H9 (cell line): ENCODE results near the gene LYPD1. TPM values are rescaled to one million over a fixed set of nuclear protein-coding genes. Genes with fewer than 3 reads are reported as not detected.

Experiments used
- DNase-seq: peaks from one replicate; pipeline ENCODE4 v3.0.0-alpha.2; 2017
- H2AFZ ChIP-seq: one replicate; pipeline ENCODE4 v1.6.1; 2013; ENCODE audit warnings: mild to moderate bottlenecking, low read length, control low read depth, moderate library complexity
- H2AK5ac ChIP-seq: 2 replicates; pipeline ENCODE4 v1.6.1; 2013; ENCODE audit warnings: low read length, control low read depth, mixed read lengths; ENCODE audit not compliant: insufficient read length
- H2BK120ac ChIP-seq: one replicate; pipeline ENCODE4 v1.6.1; 2013; ENCODE audit warnings: low read depth, mild to moderate bottlenecking, low read length, control low read depth, inconsistent platforms; ENCODE audit not compliant: poor library complexity, severe bottlenecking
- H2BK12ac ChIP-seq: 2 replicates; pipeline ENCODE4 v1.6.1; 2013; ENCODE audit warnings: low read length, control low read depth, mixed read lengths, low read depth; ENCODE audit not compliant: insufficient read length
- H2BK15ac ChIP-seq: 2 replicates; pipeline ENCODE4 v1.6.1; 2013; ENCODE audit warnings: low read depth, low read length, control low read depth
- H2BK20ac ChIP-seq: one replicate; pipeline ENCODE4 v1.6.1; 2013; ENCODE audit warnings: low read depth, mild to moderate bottlenecking, low read length, control low read depth, inconsistent platforms; ENCODE audit not compliant: poor library complexity, severe bottlenecking
- H2BK5ac ChIP-seq: 2 replicates; pipeline ENCODE4 v1.6.1; 2013; ENCODE audit warnings: low read length, control low read depth, mixed read lengths; ENCODE audit not compliant: insufficient read length
- H3K14ac ChIP-seq: 2 replicates; pipeline ENCODE4 v1.6.1; 2013; ENCODE audit warnings: low read length, control low read depth; ENCODE audit not compliant: insufficient read depth
- H3K18ac ChIP-seq: 2 replicates; pipeline ENCODE4 v1.6.1; 2013; ENCODE audit warnings: low read depth, mild to moderate bottlenecking, mixed read lengths, low read length, control low read depth; ENCODE audit not compliant: insufficient read length
- H3K23ac ChIP-seq: 2 replicates; pipeline ENCODE4 v1.6.1; 2013; ENCODE audit warnings: low read length, control low read depth, mixed read lengths, low read depth; ENCODE audit not compliant: insufficient read length
- H3K23me2 ChIP-seq: 2 replicates; pipeline ENCODE4 v1.6.1; 2013; ENCODE audit warnings: low read depth, mild to moderate bottlenecking, mixed read lengths, low read length, control low read depth; ENCODE audit not compliant: insufficient read length, poor library complexity, severe bottlenecking
- H3K27ac ChIP-seq: 2 replicates; pipeline ENCODE4 v1.5.1; 2013; ENCODE audit warnings: low read length, control low read depth, mixed read lengths, low read depth; ENCODE audit not compliant: insufficient read length
- H3K27me3 ChIP-seq: 2 replicates; pipeline ENCODE4 v1.6.1; 2013; ENCODE audit warnings: low read length, control low read depth, inconsistent platforms; ENCODE audit not compliant: insufficient read depth
- H3K4ac ChIP-seq: 2 replicates; pipeline ENCODE4 v1.6.1; 2013; ENCODE audit warnings: low read depth, mild to moderate bottlenecking, control low read depth, inconsistent platforms, low read length, moderate library complexity
- H3K4me1 ChIP-seq: 2 replicates; pipeline ENCODE4 v1.6.1; 2013; ENCODE audit warnings: low read length, control low read depth, inconsistent platforms; ENCODE audit not compliant: insufficient read depth
- H3K4me2 ChIP-seq: 2 replicates; pipeline ENCODE4 v1.6.1; 2013; ENCODE audit warnings: low read length, control low read depth, mixed read lengths; ENCODE audit not compliant: insufficient read length, insufficient read depth
- H3K56ac ChIP-seq: 2 replicates; pipeline ENCODE4 v1.6.1; 2013; ENCODE audit warnings: low read depth, mild to moderate bottlenecking, mixed read lengths, low read length, control low read depth; ENCODE audit not compliant: insufficient read length
- H3K79me1 ChIP-seq: 2 replicates; pipeline ENCODE4 v1.6.1; 2013; ENCODE audit warnings: low read depth, mild to moderate bottlenecking, moderate library complexity, low read length, control low read depth, inconsistent platforms; ENCODE audit not compliant: insufficient read depth, poor library complexity, severe bottlenecking
- H3K79me2 ChIP-seq: 2 replicates; pipeline ENCODE4 v1.6.1; 2013; ENCODE audit warnings: low read length, control low read depth, inconsistent platforms; ENCODE audit not compliant: insufficient read depth
- H3K9ac ChIP-seq: 2 replicates; pipeline ENCODE4 v1.6.1; 2013; ENCODE audit warnings: low read length, control low read depth, mixed read lengths; ENCODE audit not compliant: insufficient read length; ENCODE audit errors: extremely low read depth
- H3K9me3 ChIP-seq: one replicate; pipeline ENCODE4 v1.6.1; 2013; ENCODE audit warnings: low read depth, low read length, inconsistent platforms; ENCODE audit not compliant: control insufficient read depth
- H3T11ph ChIP-seq: one replicate; pipeline ENCODE4 v1.6.1; 2013; ENCODE audit warnings: mild to moderate bottlenecking, low read length, control low read depth, inconsistent platforms
- H4K20me1 ChIP-seq: one replicate; pipeline ENCODE4 v1.6.1; 2013; ENCODE audit not compliant: control insufficient read depth, insufficient read length, insufficient read depth
- H4K5ac ChIP-seq: 2 replicates; pipeline ENCODE4 v1.6.1; 2013; ENCODE audit warnings: low read depth, mild to moderate bottlenecking, mixed read lengths, low read length, control low read depth; ENCODE audit not compliant: insufficient read length
- H4K8ac ChIP-seq: replicated peaks from 2 replicates; pipeline ENCODE4 v1.6.1; 2013; ENCODE audit warnings: low read length, control low read depth, mixed read lengths, low read depth; ENCODE audit not compliant: insufficient read length
- H4K91ac ChIP-seq: 2 replicates; pipeline ENCODE4 v1.6.1; 2013; ENCODE audit warnings: low read depth, mild to moderate bottlenecking, moderate library complexity, mixed read lengths, low read length, control low read depth; ENCODE audit not compliant: insufficient read length
- H3K27ac Mint-ChIP-seq, 3 experiments: 2 replicates in 2 of 3; 3 replicates in 1 of 3; pipeline ENCODE4 v1.8.0; 2020 to 2021; ENCODE audit warnings: mixed read lengths in 3 of 3, mild to moderate bottlenecking in 1 of 3, moderate library complexity in 1 of 3
- H3K27me3 Mint-ChIP-seq: 2 replicates; pipeline ENCODE4 v1.8.0; 2021; ENCODE audit warnings: low read depth, mild to moderate bottlenecking, moderate library complexity, mixed read lengths
- H3K36me3 Mint-ChIP-seq, 3 experiments: 2 replicates in 2 of 3; 3 replicates in 1 of 3; pipeline ENCODE4 v1.8.0; 2020 to 2021; ENCODE audit warnings: low read depth in 3 of 3, mixed read lengths in 3 of 3; ENCODE audit not compliant: insufficient read depth in 1 of 3
- H3K4me1 Mint-ChIP-seq, 2 experiments: 2 replicates each; pipeline ENCODE4 v1.8.0; 2020; ENCODE audit warnings: mixed read lengths in 2 of 2
- H3K4me3 Mint-ChIP-seq, 2 experiments: 2 replicates in 1 of 2; 3 replicates in 1 of 2; pipeline ENCODE4 v1.8.0; 2020 to 2021; ENCODE audit warnings: mild to moderate bottlenecking in 2 of 2, mixed read lengths in 2 of 2, moderate library complexity in 1 of 2
- H3K9me3 Mint-ChIP-seq, 2 experiments: 2 replicates in 1 of 2; 3 replicates in 1 of 2; pipeline ENCODE4 v1.8.0; 2020; ENCODE audit warnings: mild to moderate bottlenecking in 2 of 2, mixed read lengths in 2 of 2, moderate library complexity in 1 of 2
- WGBS: extraction: QIAGEN DNeasy Blood & Tissue Kit; methylation state at CpG from one replicate; pipeline ENCODE4 v1.1.7; 2013; ENCODE audit warnings: missing lambda C conversion rate, low lambda C conversion rate, mixed read lengths; ENCODE audit not compliant: insufficient read length; ENCODE audit errors: extremely low coverage; 5-methylcytosine and 5-hydroxymethylcytosine counted together
- total RNA-seq: library from RNA; stranded (reverse); gene quantifications from 2 replicates; pipeline ENCODE4 v1.2.1, GENCODE V29; 2021
- TF ChIP-seq, protein P1 (sequence below): fragments of 200-600 bp; sonication (generic); conservative IDR thresholded peaks from 3 replicates; pipeline ENCODE4 v1.8.0; 2021; ENCODE audit warnings: antibody characterized with exemption, mild to moderate bottlenecking

Gene LYPD1
- total RNA-seq, 1 experiment from 2014 or later: 10.6 TPM

DNA sequence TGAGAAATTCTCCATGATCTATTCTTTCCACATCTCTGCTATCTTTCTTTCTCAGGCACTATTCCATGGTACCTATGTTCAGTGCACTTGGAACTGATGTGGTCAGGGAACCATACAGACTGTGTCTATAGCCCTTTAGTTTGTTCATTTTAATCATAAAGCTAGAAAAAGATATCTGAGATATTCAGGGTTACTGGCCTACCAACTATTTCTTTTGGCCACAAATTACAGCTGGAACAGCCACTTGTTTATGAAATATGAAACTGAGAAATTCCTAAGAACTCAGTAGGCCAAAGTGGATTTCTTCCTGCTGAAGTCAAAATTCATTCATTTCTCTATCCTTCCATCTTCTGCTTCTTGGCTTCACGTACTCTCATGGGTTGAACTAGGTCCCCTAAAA is 22.8 kb upstream of the LYPD1 start:
- H3K4me1 Mint-ChIP-seq: peaks cover 10 to 11% of the 10 kb centered on the region in 2 experiments
- H3K9ac ChIP-seq: no peak overlapping the region
- no peak overlapping the region for H3K27ac Mint-ChIP-seq
- no peak overlapping the region for H3K4me3 Mint-ChIP-seq
- no peaks in the 10 kb centered on the region for H3K79me2 ChIP-seq
- TF ChIP-seq, protein P1, sequence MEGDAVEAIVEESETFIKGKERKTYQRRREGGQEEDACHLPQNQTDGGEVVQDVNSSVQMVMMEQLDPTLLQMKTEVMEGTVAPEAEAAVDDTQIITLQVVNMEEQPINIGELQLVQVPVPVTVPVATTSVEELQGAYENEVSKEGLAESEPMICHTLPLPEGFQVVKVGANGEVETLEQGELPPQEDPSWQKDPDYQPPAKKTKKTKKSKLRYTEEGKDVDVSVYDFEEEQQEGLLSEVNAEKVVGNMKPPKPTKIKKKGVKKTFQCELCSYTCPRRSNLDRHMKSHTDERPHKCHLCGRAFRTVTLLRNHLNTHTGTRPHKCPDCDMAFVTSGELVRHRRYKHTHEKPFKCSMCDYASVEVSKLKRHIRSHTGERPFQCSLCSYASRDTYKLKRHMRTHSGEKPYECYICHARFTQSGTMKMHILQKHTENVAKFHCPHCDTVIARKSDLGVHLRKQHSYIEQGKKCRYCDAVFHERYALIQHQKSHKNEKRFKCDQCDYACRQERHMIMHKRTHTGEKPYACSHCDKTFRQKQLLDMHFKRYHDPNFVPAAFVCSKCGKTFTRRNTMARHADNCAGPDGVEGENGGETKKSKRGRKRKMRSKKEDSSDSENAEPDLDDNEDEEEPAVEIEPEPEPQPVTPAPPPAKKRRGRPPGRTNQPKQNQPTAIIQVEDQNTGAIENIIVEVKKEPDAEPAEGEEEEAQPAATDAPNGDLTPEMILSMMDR: no peak
- no peak overlapping the region for H2AK5ac ChIP-seq
- no peak overlapping the region for H3K18ac ChIP-seq
- H2AFZ ChIP-seq: no peak overlapping the region
- H3K4me1 ChIP-seq: no peaks in the 10 kb centered on the region; the same call in 1 of the 2 replicates
- no peaks in the 10 kb centered on the region for H3K9me3 ChIP-seq
- H2BK5ac ChIP-seq: no peak overlapping the region
- H3K14ac ChIP-seq: no peak overlapping the region
- no peak overlapping the region for H2BK20ac ChIP-seq
- H4K91ac ChIP-seq: no peak overlapping the region
- no peaks in the 10 kb centered on the region for H3K9me3 Mint-ChIP-seq
- no peak overlapping the region for H3K56ac ChIP-seq
- no peak for DNase-seq
- no peak overlapping the region for H3K23ac ChIP-seq
- no peaks in the 10 kb centered on the region for H3K36me3 Mint-ChIP-seq
- no peak overlapping the region for H3K4me2 ChIP-seq
- WGBS: no CpG with 5 or more reads among the region's 1 CpG
- no peaks in the 10 kb centered on the region for H4K20me1 ChIP-seq
- no peak overlapping the region for H4K8ac ChIP-seq
- H2BK120ac ChIP-seq: no peak overlapping the region
- no peaks in the 10 kb centered on the region for H3K23me2 ChIP-seq
- H2BK12ac ChIP-seq: no peak overlapping the region
- no peaks in the 10 kb centered on the region for H3K27me3 ChIP-seq
- H2BK15ac ChIP-seq: no peak overlapping the region
- no peaks in the 10 kb centered on the region for H3K79me1 ChIP-seq
- no peak overlapping the region for H3K27ac ChIP-seq
- H4K5ac ChIP-seq: no peak overlapping the region
- no peak overlapping the region for H3T11ph ChIP-seq
- H3K27me3 Mint-ChIP-seq: no peaks in the 10 kb centered on the region
- no peak overlapping the region for H3K4ac ChIP-seq
